Measurements from ENCODE around the gene TARS2.

DNA sequence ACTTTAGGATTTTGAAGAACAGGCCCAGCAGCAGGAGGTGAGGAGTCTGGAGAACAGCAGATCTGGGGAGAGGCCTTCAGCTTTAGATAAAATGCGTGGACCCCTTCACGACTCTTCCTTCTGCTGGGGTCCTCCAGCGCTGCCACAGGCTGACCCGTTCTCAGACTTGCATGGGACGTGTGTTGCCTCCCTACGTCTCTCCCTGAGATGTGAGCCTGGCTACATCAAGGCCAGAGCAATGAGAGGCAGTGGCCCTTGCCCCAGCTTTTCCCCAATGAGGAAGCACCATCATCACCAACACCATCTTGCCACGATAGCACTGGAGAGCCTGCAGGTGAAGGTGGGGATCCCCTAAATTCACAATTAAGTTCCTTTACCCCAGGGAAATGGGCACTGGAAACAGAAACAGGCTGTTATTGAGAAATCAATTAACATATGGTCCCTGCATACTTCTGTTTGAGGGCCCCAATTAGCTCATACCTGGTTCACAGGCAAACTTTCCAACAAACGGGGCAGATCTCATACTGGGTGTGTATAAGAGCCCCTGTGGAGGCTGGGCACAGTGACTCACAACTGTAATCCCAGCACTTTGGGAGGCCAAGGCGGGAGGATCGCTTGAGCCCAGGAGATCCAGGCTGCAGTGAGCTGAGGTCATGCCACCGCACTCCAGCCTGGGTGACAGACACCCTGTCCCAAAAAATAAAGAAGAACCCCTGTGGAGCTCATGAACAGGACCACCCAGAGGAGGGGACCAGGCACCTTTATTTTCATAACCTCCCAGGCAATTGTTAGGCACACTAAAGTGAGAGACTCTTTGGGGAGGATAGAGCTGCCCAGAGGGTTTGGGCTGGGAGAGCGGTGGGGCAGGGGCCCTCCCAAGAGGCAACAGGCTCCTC lies 49.9 kb downstream of the TARS2 start:
- TF ChIP-seq EZH2 (IDR thresholded peaks at IDR 0.05; ENCODE audit: insufficient read depth, poor library complexity, severe bottlenecking) (no peak), EZH2phosphoT487 (IDR thresholded peaks at IDR 0.05; ENCODE audit: insufficient read depth, low read depth) (no peak)
